K562 (cell line): ENCODE data around the gene ARHGEF25. TPM values are rescaled to one million over a fixed set of nuclear protein-coding genes. Genes with fewer than 3 reads are reported as not detected.
A peak's percentile ranks its signal among the peaks of the same experiment; 100 is the strongest.

Experiments used
- ARID2 ChIP-seq: fragments of 450-650 bp; IDR thresholded peaks from 2 replicates; pipeline ENCODE4 v1.6.1; 2017; ENCODE audit warnings: antibody characterized with exemption, mild to moderate bottlenecking
- ATF6 ChIP-seq: sonication (generic); formaldehyde crosslinking; IDR thresholded peaks from 2 replicates; pipeline ENCODE4 v1.4.0; 2020; ENCODE audit warnings: mild to moderate bottlenecking, missing genetic modification reagents
- E2F6 ChIP-seq, 2 experiments: IDR thresholded peaks; 2 replicates each; pipeline ENCODE4 v1.6.1; 2011; ENCODE audit warnings: borderline replicate concordance in 1 of 2, control low read depth in 1 of 2, low read depth in 1 of 2, low read length in 1 of 2, mild to moderate bottlenecking in 1 of 2, mixed read lengths in 1 of 2, moderate library complexity in 1 of 2; ENCODE audit not compliant: insufficient read depth in 1 of 2, insufficient read length in 1 of 2, poor library complexity in 1 of 2, severe bottlenecking in 1 of 2; ENCODE audit errors: extremely low read depth in 1 of 2
- EGR1 ChIP-seq: fragments of 450-650 bp; conservative IDR thresholded peaks from 2 replicates; pipeline ENCODE4 v1.6.1; 2017; ENCODE audit warnings: mild to moderate bottlenecking
- GTF2F1 ChIP-seq: IDR thresholded peaks from 2 replicates; pipeline ENCODE4 v1.6.1; 2011; ENCODE audit warnings: low read depth, low read length, improper control_type of control experiment
- HDAC1 ChIP-seq, 2 experiments: fragments of 450-650 bp; IDR thresholded peaks; 2 replicates each; pipeline ENCODE4 v1.6.1; 2016 to 2017; ENCODE audit warnings: inconsistent platforms in 1 of 2, mild to moderate bottlenecking in 1 of 2, moderate library complexity in 1 of 2
- HLTF ChIP-seq: fragments of 450-650 bp; IDR thresholded peaks from 2 replicates; pipeline ENCODE4 v1.6.1; 2016
- PCBP2 ChIP-seq: fragments of 200-400 bp; formaldehyde crosslinking; IDR thresholded peaks from 2 replicates; pipeline ENCODE4 v1.6.1; 2018; ENCODE audit warnings: low read length, low read depth, mild to moderate bottlenecking, moderate library complexity; ENCODE audit not compliant: poor library complexity, severe bottlenecking
- TFAP4 ChIP-seq: sonication (generic); formaldehyde crosslinking; IDR thresholded peaks from 2 replicates; pipeline ENCODE4 v1.8.0; 2022; ENCODE audit warnings: missing genetic modification reagents, mild to moderate bottlenecking, moderate library complexity, borderline replicate concordance
- ZBTB33 ChIP-seq: sonication (generic); formaldehyde crosslinking; IDR thresholded peaks from 2 replicates; pipeline ENCODE4 v1.8.1; 2023; ENCODE audit warnings: mild to moderate bottlenecking, missing genetic modification reagents
- ZC3H4 ChIP-seq: sonication (generic); formaldehyde crosslinking; IDR thresholded peaks from 2 replicates; pipeline ENCODE4 v1.9.0; 2021; ENCODE audit warnings: missing genetic modification reagents, borderline replicate concordance
- ZNF589 ChIP-seq: fragments of 200-800 bp; sonication (Bioruptor generic); IDR thresholded peaks from 2 replicates; pipeline ENCODE4 v1.6.1; 2016; ENCODE audit warnings: low read depth, missing genetic modification characterization, missing compliant biosample characterization
- ZNF695 ChIP-seq: fragments of 450-650 bp; formaldehyde crosslinking; IDR thresholded peaks from 2 replicates; pipeline ENCODE4 v1.4.0; 2020; ENCODE audit warnings: mild to moderate bottlenecking, moderate library complexity
- ZNF766 ChIP-seq: fragments of 200-800 bp; sonication (Bioruptor generic); conservative IDR thresholded peaks from 2 replicates; pipeline ENCODE4 v1.6.1; 2016; ENCODE audit warnings: missing genetic modification characterization, missing compliant biosample characterization
- polyA plus RNA-seq, 8 experiments: library from polyadenylated mRNA; depleted of rRNA in 4 of 8; stranded (reverse) in 5 of 8; unstranded in 3 of 8; fragments of >200 nt; fragmentation: Nextera tagmentation in 2 of 8; fragmentation: Illumina TruSeq in 1 of 8; extraction: Ambion mirVana in 2 of 8; extraction: Trizol in 1 of 8; gene quantifications; 2 replicates each; pipeline versions ENCODE4 v1.2.1 to v1.2.3, GENCODE V29; 2011 to 2014; ENCODE audit warnings: inconsistent platforms in 1 of 8, missing spikeins in 1 of 8
- total RNA-seq, 7 experiments: library from RNA; depleted of rRNA in 6 of 7; stranded (reverse); fragments of >200 nt in 6 of 7; fragmentation: Illumina TruSeq in 2 of 7; extraction: Trizol in 2 of 7; gene quantifications; 2 replicates each; pipeline versions ENCODE4 v1.2.1 to v1.2.3, GENCODE V29; 2011 to 2021; ENCODE audit warnings: low replicate concordance in 1 of 7
- TF ChIP-seq, protein P1 (sequence below): fragments of 250-450 bp; sonication (Bioruptor Pico); IDR thresholded peaks from 2 replicates; pipeline ENCODE4 v1.4.0; 2020; ENCODE audit warnings: mild to moderate bottlenecking, moderate library complexity

ARHGEF25 gene
- total and polyA plus RNA-seq, 9 of the 15 experiments (the other 6 are each of a cell fraction or from before 2014, with no cell fraction given): 0.13 to 17.3 (median 11.6) TPM

- TF ChIP-seq ZBTB33 (CRISPR knock-in tag) (no peak), PCBP2 (peak; percentile 35), HLTF (no peak), ATF6 (CRISPR knock-in tag) (no peak), GTF2F1 (no peak), ZNF589 (no peak), E2F6 (IDR thresholded peaks at IDR 0.05; ENCODE audit: borderline replicate concordance in 1 of 2, extremely low read depth in 1 of 2, insufficient read depth in 1 of 2, insufficient read length in 1 of 2, low read depth in 1 of 2, low read length in 1 of 2, poor library complexity in 1 of 2, severe bottlenecking in 1 of 2) (peak in 1 of 2 experiments; percentile 20), ARID2 (0 out of 2 replicates have a peak, but pooled peaks have one; percentile 9), ZNF766 (CRISPR knock-in tag) (no peak), EGR1 (peak; percentile 42), TFAP4 (CRISPR knock-in tag) (peak; percentile 23), HDAC1 (IDR thresholded peaks at IDR 0.05) (0 out of 4 replicates have a peak, but pooled peaks of 1 of the 2 experiments have one; percentile 22), ZNF695 (CRISPR knock-in tag) (no peak), ZC3H4 (CRISPR knock-in tag) (no peak)
- TF ChIP-seq, protein P1, sequence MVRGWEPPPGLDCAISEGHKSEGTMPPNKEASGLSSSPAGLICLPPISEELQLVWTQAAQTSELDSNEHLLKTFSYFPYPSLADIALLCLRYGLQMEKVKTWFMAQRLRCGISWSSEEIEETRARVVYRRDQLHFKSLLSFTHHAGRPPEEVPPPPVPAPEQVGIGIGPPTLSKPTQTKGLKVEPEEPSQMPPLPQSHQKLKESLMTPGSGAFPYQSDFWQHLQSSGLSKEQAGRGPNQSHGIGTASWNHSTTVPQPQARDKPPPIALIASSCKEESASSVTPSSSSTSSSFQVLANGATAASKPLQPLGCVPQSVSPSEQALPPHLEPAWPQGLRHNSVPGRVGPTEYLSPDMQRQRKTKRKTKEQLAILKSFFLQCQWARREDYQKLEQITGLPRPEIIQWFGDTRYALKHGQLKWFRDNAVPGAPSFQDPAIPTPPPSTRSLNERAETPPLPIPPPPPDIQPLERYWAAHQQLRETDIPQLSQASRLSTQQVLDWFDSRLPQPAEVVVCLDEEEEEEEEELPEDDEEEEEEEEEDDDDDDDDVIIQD (CRISPR knock-in tag): no peak
Measured at GRCh38 chr12:57632073-57632957, 21.1 kb downstream of the ARHGEF25 start (continued).
